Hematopoietic multipotent progenitor cell treated with erythropoietin and hydrocortisone succinate and interleukin-3 and kit ligand, for 4 days (in vitro differentiated cells): ENCODE data around the gene NR6A1.

Source experiments
- DNase-seq: peaks from one replicate; pipeline ENCODE4 v3.0.0-alpha.2; 2015

NR6A1 gene

GRCh38 chr9:124514125-124514524 lies 257.0 kb downstream of the NR6A1 start:
- no peak for DNase-seq

- DNase-seq: peak; percentile 83
Measured at GRCh38 chr9:124513376-124513994, 257.6 kb downstream of the NR6A1 start.

GRCh38 chr9:124512806-124513204 lies 258.3 kb downstream of the NR6A1 start:
- peak; percentile 91 for DNase-seq

GRCh38 chr9:124511891-124512805 lies 259.0 kb downstream of the NR6A1 start:
- peak; percentile 95 for DNase-seq

- DNase-seq: peak; percentile 64
Measured at GRCh38 chr9:124511426-124511840, 259.7 kb downstream of the NR6A1 start.

GRCh38 chr9:124510650-124511425 lies 260.3 kb downstream of the NR6A1 start:
- DNase-seq: peak; percentile 39

- peak; percentile 51 for DNase-seq
Measured at GRCh38 chr9:124507880-124508423, 263.2 kb downstream of the NR6A1 start.

GRCh38 chr9:124506931-124507879 lies 263.9 kb downstream of the NR6A1 start, which contains the start of gene NR5A1:
Gene NR5A1 (minus strand): TSS chr9:124507399. CDS start chr9:124503395, 4,004 bp downstream.
- DNase-seq: no peak

- DNase-seq: no peak
Measured at GRCh38 chr9:124506433-124506832, 264.7 kb downstream of the NR6A1 start.

- no peak for DNase-seq
Measured at GRCh38 chr9:124505901-124506346, 265.2 kb downstream of the NR6A1 start.

GRCh38 chr9:124505006-124505900 lies 265.9 kb downstream of the NR6A1 start:
- no peak for DNase-seq

GRCh38 chr9:124504530-124505005 lies 266.5 kb downstream of the NR6A1 start:
- no peak for DNase-seq

GRCh38 chr9:124503713-124504529 lies 267.2 kb downstream of the NR6A1 start:
- DNase-seq: no peak

- DNase-seq: no peak
Measured at GRCh38 chr9:124502711-124503702, 268.1 kb downstream of the NR6A1 start.

- DNase-seq: no peak
Measured at GRCh38 chr9:124501771-124502320, 269.3 kb downstream of the NR6A1 start.

- DNase-seq: no peak
Measured at GRCh38 chr9:124500796-124501611, 270.1 kb downstream of the NR6A1 start.
